ENCODE measurements around the gene MAP7.

MAP7 gene

GRCh38 chr6:136307351-136307750, 242.9 kb downstream of the MAP7 start:
- no peak for TF ChIP-seq CTCF (IDR thresholded peaks at IDR 0.05; ENCODE audit: low read depth, low read length)
- no peak for TF ChIP-seq MYC (IDR thresholded peaks at IDR 0.05; ENCODE audit: low read depth, low read length)
- TF ChIP-seq POLR2A (IDR thresholded peaks at IDR 0.05; ENCODE audit: extremely low read depth, insufficient read length), result no peak
- no peak for TF ChIP-seq MAX (IDR thresholded peaks at IDR 0.05; ENCODE audit: low read depth, low read length)
- no peak overlapping the region for H3K4me3 ChIP-seq (ENCODE audit: low read depth, low read length)
- no peak for DNase-seq (ENCODE audit: low read depth)

- TF ChIP-seq MYC (IDR thresholded peaks at IDR 0.05; ENCODE audit: low read depth, low read length) (no peak), POLR2A (IDR thresholded peaks at IDR 0.05; ENCODE audit: extremely low read depth, insufficient read length) (no peak), MAX (IDR thresholded peaks at IDR 0.05; ENCODE audit: low read depth, low read length) (no peak), CTCF (IDR thresholded peaks at IDR 0.05; ENCODE audit: low read depth, low read length) (no peak)
- H3K4me3 ChIP-seq (ENCODE audit: low read depth, low read length), result no peak overlapping the region
- DNase-seq (ENCODE audit: low read depth), result no peak
Observed at GRCh38 chr6:136306466-136306865, 243.8 kb downstream of the MAP7 start.

- TF ChIP-seq POLR2A (IDR thresholded peaks at IDR 0.05; ENCODE audit: extremely low read depth, insufficient read length) (no peak), MYC (IDR thresholded peaks at IDR 0.05; ENCODE audit: low read depth, low read length) (no peak), CTCF (IDR thresholded peaks at IDR 0.05; ENCODE audit: low read depth, low read length) (no peak), MAX (IDR thresholded peaks at IDR 0.05; ENCODE audit: low read depth, low read length) (no peak)
- no peak for DNase-seq (ENCODE audit: low read depth)
- no peak overlapping the region for H3K4me3 ChIP-seq (ENCODE audit: low read depth, low read length)
Observed at GRCh38 chr6:136304410-136304809, 245.8 kb downstream of the MAP7 start.

- no peak overlapping the region for H3K4me3 ChIP-seq (ENCODE audit: low read depth, low read length)
- DNase-seq (ENCODE audit: low read depth), result no peak
- TF ChIP-seq MAX (IDR thresholded peaks at IDR 0.05; ENCODE audit: low read depth, low read length) (no peak), POLR2A (IDR thresholded peaks at IDR 0.05; ENCODE audit: extremely low read depth, insufficient read length) (no peak), CTCF (IDR thresholded peaks at IDR 0.05; ENCODE audit: low read depth, low read length) (no peak), MYC (IDR thresholded peaks at IDR 0.05; ENCODE audit: low read depth, low read length) (no peak)
Observed at GRCh38 chr6:136303516-136303915, 246.7 kb downstream of the MAP7 start.

GRCh38 chr6:136294621-136295020, 255.6 kb downstream of the MAP7 start:
- no peak for DNase-seq (ENCODE audit: low read depth)
- no peak for TF ChIP-seq CTCF (IDR thresholded peaks at IDR 0.05; ENCODE audit: low read depth, low read length)
- H3K4me3 ChIP-seq (ENCODE audit: low read depth, low read length), result no peak overlapping the region

Data from NB4 (cell line).